Stimulated activated naive CD8-positive, alpha-beta T cell treated with anti-CD3 and anti-CD28 coated beads, Interleukin-15, amount 100 ng/mL, for 72 hours (primary cell): ENCODE data around the gene MUC15.
A peak's percentile ranks its signal among the peaks of the same experiment; 100 is the strongest.

Experiments
- ATAC-seq: fragments of 150-1000 bp; cut with Tn5 transposase; 2 replicates; pipeline ENCODE4 v1.10.0; 2021; ENCODE audit warnings: mild to moderate bottlenecking, moderate library complexity
- DNase-seq, 2 donors: peaks; one replicate each; pipeline ENCODE4 v3.0.0; 2021 to 2022
- H3K27ac Mint-ChIP-seq, 2 donors: one replicate each; pipeline ENCODE4 v1.8.0; 2022; ENCODE audit warnings: mild to moderate bottlenecking in 2 of 2, mixed read lengths in 2 of 2, moderate library complexity in 2 of 2
- H3K27me3 Mint-ChIP-seq: one replicate; pipeline ENCODE4 v1.8.0; 2022; ENCODE audit warnings: mixed read lengths
- H3K4me1 Mint-ChIP-seq: one replicate; pipeline ENCODE4 v1.8.0; 2022; ENCODE audit warnings: mild to moderate bottlenecking, mixed read lengths
- H3K4me3 Mint-ChIP-seq, 2 donors: one replicate each; pipeline ENCODE4 v1.8.0; 2022; ENCODE audit warnings: mild to moderate bottlenecking in 2 of 2, mixed read lengths in 2 of 2, moderate library complexity in 1 of 2
- H3K9me3 Mint-ChIP-seq, 2 donors: one replicate each; pipeline ENCODE4 v1.8.0; 2022; ENCODE audit warnings: mixed read lengths in 2 of 2

The MUC15 gene

GRCh38 chr11:26587073-26587472 is 15.0 kb upstream of the MUC15 start:
- Mint-ChIP-seq H3K9me3 (peaks cover 15 to 18% of the 10 kb centered on the region in 2 donors), H3K27me3 (no peaks in the 10 kb centered on the region), H3K4me1 (no peaks in the 10 kb centered on the region), H3K27ac (no peak overlapping the region), H3K4me3 (no peak overlapping the region)
- no peak for DNase-seq
- ATAC-seq, result no peak

- peaks cover 5 to 6% of the 10 kb centered on the region in 2 donors for H3K9me3 Mint-ChIP-seq
- H3K27ac Mint-ChIP-seq, result no peak overlapping the region
- no peak overlapping the region for H3K4me3 Mint-ChIP-seq
- DNase-seq (no peak), ATAC-seq (no peak)
- H3K4me1 Mint-ChIP-seq, result no peaks in the 10 kb centered on the region
- no peaks in the 10 kb centered on the region for H3K27me3 Mint-ChIP-seq
These were observed 12.8 kb upstream of the MUC15 start for GRCh38 chr11:26584818-26585217.

GRCh38 chr11:26583550-26583949 is 11.5 kb upstream of the MUC15 start:
- no peak for DNase-seq
- ATAC-seq, result no peak
- Mint-ChIP-seq H3K9me3 (peaks cover 0 to 6% of the 10 kb centered on the region in 2 donors), H3K4me1 (no peaks in the 10 kb centered on the region), H3K4me3 (no peak overlapping the region), H3K27ac (no peak overlapping the region), H3K27me3 (no peaks in the 10 kb centered on the region)

- no peak overlapping the region for H3K27ac Mint-ChIP-seq
- DNase-seq (no peak), ATAC-seq (no peak)
- H3K4me3 Mint-ChIP-seq, result no peak overlapping the region
- H3K9me3 Mint-ChIP-seq, result peaks cover 0 to 6% of the 10 kb centered on the region in 2 donors
- H3K4me1 Mint-ChIP-seq, result no peaks in the 10 kb centered on the region
- no peaks in the 10 kb centered on the region for H3K27me3 Mint-ChIP-seq
These were observed 8.9 kb upstream of the MUC15 start for GRCh38 chr11:26580929-26581328.

DNA sequence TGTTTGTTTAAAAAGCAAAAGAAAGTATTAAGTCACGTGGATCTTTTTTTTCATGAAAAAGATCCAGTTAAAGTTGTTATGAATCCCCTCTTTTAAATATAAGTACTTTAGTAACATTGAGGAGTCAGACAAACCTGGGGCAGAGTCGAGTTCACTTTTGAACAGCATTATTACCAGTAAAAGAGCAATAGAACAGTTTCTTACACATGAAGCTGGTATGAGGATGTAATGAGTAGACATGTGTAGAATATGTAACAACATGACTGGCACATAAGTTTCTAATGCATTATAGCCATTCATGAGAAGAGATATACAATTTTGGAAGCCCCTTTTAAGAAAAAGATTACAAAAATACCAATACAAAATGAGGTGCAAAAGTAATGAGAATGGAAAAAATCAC is 7.6 kb upstream of the MUC15 start:
- no peak for DNase-seq
- Mint-ChIP-seq H3K27ac (no peak overlapping the region), H3K4me1 (no peaks in the 10 kb centered on the region), H3K9me3 (no peaks in the 10 kb centered on the region), H3K4me3 (no peak overlapping the region), H3K27me3 (no peaks in the 10 kb centered on the region)
- ATAC-seq, result no peak

DNA sequence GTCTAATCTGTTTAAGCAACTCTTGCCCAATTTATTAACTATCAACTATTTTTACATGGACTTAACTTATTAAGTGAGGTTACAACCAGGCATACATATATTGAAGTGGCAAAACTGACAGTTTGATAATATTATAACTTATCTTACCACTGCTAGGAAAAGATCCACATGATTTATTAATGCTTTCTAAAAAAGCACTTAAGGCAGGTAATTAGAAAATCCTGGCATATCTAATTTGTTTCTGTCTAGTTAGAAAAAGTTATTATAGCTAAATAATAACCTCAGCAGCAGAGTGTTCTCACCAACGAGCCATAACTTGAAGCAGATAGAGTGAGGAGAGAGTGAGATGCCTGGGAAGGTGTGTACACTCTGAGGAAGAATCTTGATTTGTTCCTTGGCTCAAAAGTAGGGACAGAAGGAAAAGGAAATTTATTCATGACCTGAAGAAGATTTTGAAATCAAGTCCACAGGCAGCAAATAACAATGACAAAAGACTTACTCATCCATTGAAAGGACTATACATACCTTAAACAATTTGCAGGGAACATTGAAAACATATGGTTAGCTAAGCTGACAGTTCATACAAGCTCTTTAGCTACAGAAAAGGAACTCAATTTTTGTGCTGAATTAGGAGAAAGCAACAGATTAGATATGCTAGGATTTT is 7.1 kb upstream of the MUC15 start:
- H3K27me3 Mint-ChIP-seq, result no peaks in the 10 kb centered on the region

DNA sequence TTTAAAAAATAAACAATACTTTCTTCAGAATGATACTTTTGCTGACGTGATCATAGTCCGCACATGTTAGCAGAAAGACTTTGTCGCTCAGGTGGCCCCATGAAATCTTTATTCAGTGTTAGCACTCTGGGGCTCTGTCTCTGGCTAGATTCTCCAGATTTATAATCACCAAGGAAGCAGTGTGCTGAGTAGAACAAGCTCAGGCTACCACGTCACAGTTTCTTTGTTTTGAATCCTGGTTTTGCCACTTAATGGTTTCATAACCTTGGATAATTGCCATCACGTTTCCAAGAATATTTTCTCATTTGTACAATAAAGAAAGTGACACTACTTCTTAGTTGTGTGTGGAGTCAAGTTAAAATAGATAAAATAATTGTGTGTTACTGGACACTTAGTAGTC is 3.9 kb upstream of the MUC15 start:
- Mint-ChIP-seq H3K9me3 (no peaks in the 10 kb centered on the region), H3K4me1 (no peaks in the 10 kb centered on the region)

More for the DNA sequence above, 7.1 kb upstream of the MUC15 start:
- DNase-seq (no peak), ATAC-seq (no peak)
- Mint-ChIP-seq H3K27ac (peak overlapping the region in 1 of 2 donors; percentile 9), H3K4me3 (no peak overlapping the region), H3K9me3 (no peaks in the 10 kb centered on the region), H3K4me1 (no peaks in the 10 kb centered on the region)

DNA sequence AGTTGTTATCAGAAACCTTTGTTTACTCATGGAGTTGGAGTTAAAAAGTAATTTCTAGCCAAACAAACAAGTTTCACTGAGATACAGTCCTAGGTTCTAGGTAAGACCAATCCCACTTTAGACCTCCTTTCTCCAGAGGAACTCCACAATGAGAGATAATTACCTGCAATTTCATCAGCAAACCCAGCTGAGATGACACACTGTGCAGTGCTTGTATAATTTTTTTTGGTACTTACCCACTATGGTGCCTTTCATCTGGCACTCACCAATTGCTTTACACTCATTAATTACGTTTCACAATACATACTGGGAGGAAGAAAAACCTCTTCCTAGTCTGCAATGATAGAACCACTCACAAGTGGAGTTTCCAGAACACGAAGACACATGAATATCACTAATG is 1.8 kb upstream of the MUC15 start:
- Mint-ChIP-seq H3K9me3 (no peaks in the 10 kb centered on the region), H3K27me3 (no peaks in the 10 kb centered on the region), H3K4me1 (no peaks in the 10 kb centered on the region), H3K27ac (no peak overlapping the region), H3K4me3 (no peak overlapping the region)
- no peak for ATAC-seq
- no peak for DNase-seq

More for the DNA sequence above, 3.9 kb upstream of the MUC15 start:
- ATAC-seq (no peak), DNase-seq (no peak)
- Mint-ChIP-seq H3K27ac (no peak overlapping the region), H3K27me3 (no peaks in the 10 kb centered on the region), H3K4me3 (no peak overlapping the region)

GRCh38 chr11:26572770-26573402 is 823 bp upstream of the MUC15 start:
- H3K27me3 Mint-ChIP-seq, result no peaks in the 10 kb centered on the region

DNA sequence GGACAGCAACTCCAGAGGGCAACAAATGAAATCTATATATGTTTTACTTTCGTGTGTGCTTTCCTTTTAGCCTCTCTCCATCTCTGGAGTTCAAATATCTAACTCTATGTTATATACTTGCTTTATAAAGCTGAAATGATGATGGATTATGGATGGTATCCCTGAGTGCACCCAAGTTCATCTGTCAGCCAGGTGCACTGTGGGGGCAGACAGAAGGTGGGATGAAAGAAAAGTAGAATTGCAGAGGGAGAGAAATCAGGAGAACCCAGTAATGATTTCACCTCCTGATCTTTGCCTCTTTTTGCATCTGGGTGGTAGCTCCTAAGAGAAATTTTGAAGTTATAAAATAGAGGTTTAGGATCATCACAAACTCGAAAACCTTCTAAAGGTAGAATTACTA is 2.4 kb downstream of the MUC15 start:
- Mint-ChIP-seq H3K4me3 (no peak overlapping the region), H3K4me1 (no peaks in the 10 kb centered on the region), H3K9me3 (peaks cover 0 to 5% of the 10 kb centered on the region in 2 donors), H3K27ac (no peak overlapping the region), H3K27me3 (no peaks in the 10 kb centered on the region)
- no peak for DNase-seq
- ATAC-seq, result no peak

More at GRCh38 chr11:26572770-26573402, 823 bp upstream of the MUC15 start:
- ATAC-seq (no peak), DNase-seq (no peak)
- Mint-ChIP-seq H3K9me3 (no peaks in the 10 kb centered on the region), H3K27ac (no peak overlapping the region), H3K4me1 (no peaks in the 10 kb centered on the region), H3K4me3 (no peak overlapping the region)

- H3K4me3 Mint-ChIP-seq, result no peak overlapping the region
- H3K27me3 Mint-ChIP-seq, result no peaks in the 10 kb centered on the region
- peaks cover 7 to 8% of the 10 kb centered on the region in 2 donors for H3K9me3 Mint-ChIP-seq
- no peak overlapping the region for H3K27ac Mint-ChIP-seq
- DNase-seq (no peak), ATAC-seq (no peak)
- no peaks in the 10 kb centered on the region for H3K4me1 Mint-ChIP-seq
These were observed 13.9 kb downstream of the MUC15 start for GRCh38 chr11:26558190-26558589.

DNA sequence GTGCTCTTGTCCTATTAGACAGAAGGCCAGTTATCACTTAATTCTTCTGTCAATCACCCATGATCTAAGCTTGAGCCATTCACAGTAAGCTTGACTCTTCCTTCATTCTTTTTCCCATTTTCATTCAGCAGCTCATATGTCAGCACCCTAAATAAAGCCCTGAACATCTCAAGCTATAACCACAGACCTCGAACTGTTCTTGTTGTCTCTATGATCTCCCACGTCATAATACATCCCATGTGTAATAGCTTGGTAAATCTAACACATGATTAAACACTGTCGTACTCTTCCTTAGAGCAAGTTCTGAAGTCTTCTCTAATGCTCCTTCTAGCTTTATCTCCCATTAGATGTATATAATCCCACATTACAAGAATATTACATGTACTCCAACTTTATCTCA is 14.4 kb downstream of the MUC15 start:
- H3K9me3 Mint-ChIP-seq, result peaks cover 7 to 8% of the 10 kb centered on the region in 2 donors
- no peak overlapping the region for H3K27ac Mint-ChIP-seq
- H3K4me3 Mint-ChIP-seq, result no peak overlapping the region
- ATAC-seq, result no peak
- H3K4me1 Mint-ChIP-seq, result no peaks in the 10 kb centered on the region
- no peak for DNase-seq
- H3K27me3 Mint-ChIP-seq, result no peaks in the 10 kb centered on the region

DNA sequence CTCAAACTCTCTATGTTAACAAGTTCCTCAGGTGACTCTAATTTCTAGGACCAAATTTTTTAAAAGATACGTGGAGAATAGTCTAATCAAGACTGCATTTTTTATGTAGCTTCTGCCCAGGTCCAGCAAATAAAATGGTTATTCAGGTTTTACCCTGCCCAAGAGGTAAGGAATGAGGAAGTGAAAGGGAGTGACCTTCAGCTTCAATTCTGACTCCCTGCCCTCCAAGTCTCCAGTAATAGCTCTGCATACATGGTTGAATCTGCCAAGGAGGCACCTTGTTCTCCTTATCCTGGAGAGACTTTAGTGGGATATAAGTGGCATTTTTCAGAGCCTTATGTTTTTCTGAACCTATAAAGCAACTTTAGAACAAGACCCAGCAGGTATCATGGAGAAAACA is 15.5 kb downstream of the MUC15 start:
- ATAC-seq, result no peak
- no peak for DNase-seq
- Mint-ChIP-seq H3K9me3 (peaks cover 7 to 12% of the 10 kb centered on the region in 2 donors), H3K27ac (no peak overlapping the region), H3K4me1 (no peaks in the 10 kb centered on the region), H3K27me3 (no peaks in the 10 kb centered on the region), H3K4me3 (no peak overlapping the region)

GRCh38 chr11:26554455-26554854 is 17.6 kb downstream of the MUC15 start:
- no peak for ATAC-seq
- no peaks in the 10 kb centered on the region for H3K27me3 Mint-ChIP-seq
- peaks cover 7 to 12% of the 10 kb centered on the region in 2 donors for H3K9me3 Mint-ChIP-seq
- no peak overlapping the region for H3K4me3 Mint-ChIP-seq
- no peaks in the 10 kb centered on the region for H3K4me1 Mint-ChIP-seq
- DNase-seq, result no peak
- no peak overlapping the region for H3K27ac Mint-ChIP-seq

- Mint-ChIP-seq H3K4me3 (no peak overlapping the region), H3K4me1 (no peaks in the 10 kb centered on the region), H3K9me3 (peaks cover 7 to 12% of the 10 kb centered on the region in 2 donors), H3K27ac (no peak overlapping the region), H3K27me3 (no peaks in the 10 kb centered on the region)
- DNase-seq (no peak), ATAC-seq (no peak)
These were observed 18.9 kb downstream of the MUC15 start for GRCh38 chr11:26553182-26553581.

- Mint-ChIP-seq H3K9me3 (peaks cover 0 to 8% of the 10 kb centered on the region in 2 donors), H3K27me3 (no peaks in the 10 kb centered on the region), H3K4me3 (no peak overlapping the region), H3K27ac (no peak overlapping the region), H3K4me1 (no peaks in the 10 kb centered on the region)
- ATAC-seq (no peak), DNase-seq (no peak)
These were observed 20.8 kb downstream of the MUC15 start for GRCh38 chr11:26551186-26551801.
